A673 (cell line): ENCODE data around the gene PTGDR2. TPM values are rescaled to one million over a fixed set of nuclear protein-coding genes. Genes with fewer than 3 reads are reported as not detected.

ENCODE experiments used
- BruUV-seq: library from RNA; stranded (reverse); fragments of 400-500 nt; replicated peaks from 2 replicates; lab custom pipeline; 2021; lab: Mats Ljungman, UMichigan
- CTCF ChIA-PET: fragments of 300-600 bp; sonication (Branson Sonifier 250); formaldehyde crosslinking; loops from one replicate; lab custom pipeline; 2022; ENCODE audit warnings: antibody characterized with exemption; lab: Charles Lee
- POLR2A ChIA-PET: fragments of 300-600 bp; sonication (Branson Sonifier 250); formaldehyde crosslinking; loops from one replicate; lab custom pipeline; 2022; ENCODE audit warnings: antibody characterized with exemption; ENCODE audit not compliant: low non-redundant PET; lab: Charles Lee
- DNase-seq: peaks from one replicate; pipeline ENCODE4 v3.0.0-alpha.2; 2015; ENCODE audit warnings: low spot score
- H3K27ac ChIP-seq: fragments of 200-600 bp; sonication (generic); 2 replicates; pipeline ENCODE4 v1.5.1; 2016; ENCODE audit warnings: mixed run types, low read depth, mild to moderate bottlenecking, mixed read lengths, antibody characterized with exemption, low read length; ENCODE audit not compliant: poor library complexity, severe bottlenecking
- H3K27me3 ChIP-seq: fragments of 200-600 bp; sonication (generic); replicated peaks from 2 replicates; pipeline ENCODE4 v1.6.1; 2017; ENCODE audit warnings: mixed run types, low read depth, mild to moderate bottlenecking, mixed read lengths, antibody characterized with exemption, low read length; ENCODE audit not compliant: insufficient read depth, poor library complexity
- H3K36me3 ChIP-seq: fragments of 200-600 bp; sonication (generic); 2 replicates; pipeline ENCODE4 v1.6.1; 2016; ENCODE audit warnings: mixed run types, mild to moderate bottlenecking, mixed read lengths, antibody characterized with exemption, low read length; ENCODE audit not compliant: insufficient read depth, poor library complexity, severe bottlenecking
- H3K4me1 ChIP-seq: fragments of 200-600 bp; sonication (generic); 2 replicates; pipeline ENCODE4 v1.6.1; 2017; ENCODE audit warnings: mixed run types, mild to moderate bottlenecking, mixed read lengths, antibody characterized with exemption, low read length; ENCODE audit not compliant: insufficient read depth, poor library complexity, severe bottlenecking
- H3K4me3 ChIP-seq: fragments of 200-600 bp; sonication (generic); 2 replicates; pipeline ENCODE4 v1.5.1; 2016; ENCODE audit warnings: low read depth, mixed run types, mild to moderate bottlenecking, mixed read lengths, low read length; ENCODE audit not compliant: poor library complexity, severe bottlenecking
- H3K9me3 ChIP-seq: fragments of 200-600 bp; sonication (generic); 2 replicates; pipeline ENCODE4 v1.6.1; 2016; ENCODE audit warnings: mixed run types, low read depth, mild to moderate bottlenecking, mixed read lengths, antibody characterized with exemption, low read length; ENCODE audit not compliant: poor library complexity, severe bottlenecking
- CTCF ChIP-seq: fragments of 300-800, 200-600 bp; sonication (generic); conservative IDR thresholded peaks from 2 replicates; pipeline ENCODE4 v1.5.1; 2017; ENCODE audit warnings: low read depth, mild to moderate bottlenecking, antibody characterized with exemption, low read length, moderate library complexity, mixed read lengths
- EZH2 ChIP-seq: fragments of 200-600 bp; sonication (generic); IDR thresholded peaks from 2 replicates; pipeline ENCODE4 v1.6.1; 2017; ENCODE audit warnings: borderline replicate concordance, low read depth, mild to moderate bottlenecking, mixed read lengths, antibody characterized with exemption, low read length; ENCODE audit not compliant: poor library complexity, severe bottlenecking
- intact Hi-C: fragments of 100-400 bp; cut with micrococcal nuclease; formaldehyde crosslinking; loops from one replicate; pipeline ENCODE4 v1.10.0; 2022; ENCODE audit not compliant: unreplicated experiment
- total RNA-seq: library from RNA; stranded (reverse); gene quantifications from 2 replicates; pipeline ENCODE4 v1.2.3, GENCODE V29; 2021

The PTGDR2 gene
- total RNA-seq, 1 experiment from 2014 or later, result 0.09 TPM

- H3K36me3 ChIP-seq, result no peaks in the 10 kb centered on the region
- CTCF ChIA-PET, result no interaction called here
- H3K4me3 ChIP-seq, result no peak overlapping the region
- no peak for DNase-seq
- no TSS peak for BruUV-seq
- no peaks in the 10 kb centered on the region for H3K4me1 ChIP-seq
- no peak for TF ChIP-seq CTCF
- POLR2A ChIA-PET, result no interaction called here
- no peaks in the 10 kb centered on the region for H3K9me3 ChIP-seq
- H3K27ac ChIP-seq, result no peak overlapping the region
- no peaks in the 10 kb centered on the region for H3K27me3 ChIP-seq
- intact Hi-C loops, result no loop called here
Measured at GRCh38 chr11:60867871-60868681, 12.3 kb upstream of the PTGDR2 start.

- no peak for TF ChIP-seq EZH2
- no peak for TF ChIP-seq CTCF
- Histone ChIP-seq H3K36me3 (no peaks in the 10 kb centered on the region), H3K27ac (no peak within 1 kb of the TSS), H3K27me3 (no peaks in the 10 kb centered on the region), H3K4me1 (no peaks in the 10 kb centered on the region), H3K9me3 (no peaks in the 10 kb centered on the region), H3K4me3 (no peak within 1 kb of the TSS)
- POLR2A ChIA-PET, result no interaction called here
- no peak for DNase-seq
- no TSS peak for BruUV-seq
- CTCF ChIA-PET, result no interaction called here
- intact Hi-C loops, result no loop called here
Measured at GRCh38 chr11:60866911-60867870, 11.4 kb upstream of the PTGDR2 start, which contains the start of gene ZP1. ZP1 (plus strand) TSS chr11:60867542; CDS start chr11:60867562, 20 bp downstream.

GRCh38 chr11:60864856-60865513, 9.2 kb upstream of the PTGDR2 start:
- no peak for DNase-seq
- H3K4me3 ChIP-seq, result no peak overlapping the region
- POLR2A ChIA-PET, result no interaction called here
- no TSS peak for BruUV-seq
- TF ChIP-seq CTCF, result no peak
- H3K4me1 ChIP-seq, result no peaks in the 10 kb centered on the region
- H3K27ac ChIP-seq, result no peak overlapping the region
- H3K36me3 ChIP-seq, result no peaks in the 10 kb centered on the region
- H3K9me3 ChIP-seq, result no peaks in the 10 kb centered on the region
- CTCF ChIA-PET, result no interaction called here
- H3K27me3 ChIP-seq, result no peaks in the 10 kb centered on the region
- intact Hi-C loops, result no loop called here
